Progenitor cell of endocrine pancreas (in vitro differentiated cells): ENCODE measurements around the gene UBXN11. TPM values are rescaled to one million over a fixed set of nuclear protein-coding genes. Genes with fewer than 3 reads are reported as not detected.

Experiments used
- DNase-seq: peaks from one replicate; pipeline ENCODE4 v3.0.0; 2021; ENCODE audit warnings: low spot score; ENCODE audit not compliant: unreplicated experiment
- H3K27ac Mint-ChIP-seq: 2 replicates; pipeline ENCODE4 v1.8.0; 2021; ENCODE audit warnings: mild to moderate bottlenecking, moderate library complexity, mixed read lengths
- H3K27me3 Mint-ChIP-seq: 2 replicates; pipeline ENCODE4 v1.8.0; 2021; ENCODE audit warnings: mixed read lengths
- H3K36me3 Mint-ChIP-seq: 2 replicates; pipeline ENCODE4 v1.8.0; 2022; ENCODE audit warnings: mixed read lengths; ENCODE audit not compliant: insufficient read depth
- H3K4me1 Mint-ChIP-seq: 2 replicates; pipeline ENCODE4 v1.8.0; 2021; ENCODE audit warnings: low read depth, mixed read lengths
- H3K4me3 Mint-ChIP-seq: 2 replicates; pipeline ENCODE4 v1.8.0; 2021; ENCODE audit warnings: low read depth, mild to moderate bottlenecking, moderate library complexity, mixed read lengths
- H3K9me3 Mint-ChIP-seq: 2 replicates; pipeline ENCODE4 v1.8.0; 2021; ENCODE audit warnings: low read depth, mixed read lengths
- total RNA-seq: library from RNA; stranded (reverse); gene quantifications from 2 replicates; pipeline ENCODE4 v1.2.1, GENCODE V29; 2021
- TF ChIP-seq, protein P1 (sequence below): fragments of 200-600 bp; sonication (generic); IDR thresholded peaks from one replicate; pipeline ENCODE4 v1.5.0; 2021; ENCODE audit warnings: antibody characterized with exemption, mild to moderate bottlenecking; ENCODE audit not compliant: unreplicated experiment

UBXN11 gene
- total RNA-seq, 1 donor from 2014 or later, result 48.9 TPM

DNA sequence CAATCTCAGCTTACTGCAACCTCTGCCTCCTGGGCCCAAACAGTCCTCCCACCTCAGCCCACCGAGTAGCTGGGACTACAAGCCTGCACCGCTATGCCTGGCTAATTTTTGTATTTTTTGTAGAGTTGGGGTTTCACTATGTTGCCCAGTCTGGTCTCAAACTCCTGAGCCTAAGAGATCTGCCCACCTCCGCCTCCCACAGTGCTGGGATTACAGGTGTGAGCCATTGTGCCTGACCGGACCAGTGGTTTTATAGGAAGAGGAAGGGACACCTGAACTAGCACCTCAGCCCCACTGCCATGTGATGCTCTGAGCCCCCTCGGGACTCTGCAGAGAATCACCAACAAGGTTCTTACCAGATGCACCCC, 43.4 kb upstream of the UBXN11 start:
- Mint-ChIP-seq H3K27ac (no peak overlapping the region), H3K9me3 (no peaks in the 10 kb centered on the region), H3K36me3 (no peaks in the 10 kb centered on the region), H3K4me3 (no peak overlapping the region), H3K27me3 (no peaks in the 10 kb centered on the region), H3K4me1 (peaks cover 37% of the 10 kb centered on the region)
- DNase-seq, result no peak
- TF ChIP-seq, protein P1, sequence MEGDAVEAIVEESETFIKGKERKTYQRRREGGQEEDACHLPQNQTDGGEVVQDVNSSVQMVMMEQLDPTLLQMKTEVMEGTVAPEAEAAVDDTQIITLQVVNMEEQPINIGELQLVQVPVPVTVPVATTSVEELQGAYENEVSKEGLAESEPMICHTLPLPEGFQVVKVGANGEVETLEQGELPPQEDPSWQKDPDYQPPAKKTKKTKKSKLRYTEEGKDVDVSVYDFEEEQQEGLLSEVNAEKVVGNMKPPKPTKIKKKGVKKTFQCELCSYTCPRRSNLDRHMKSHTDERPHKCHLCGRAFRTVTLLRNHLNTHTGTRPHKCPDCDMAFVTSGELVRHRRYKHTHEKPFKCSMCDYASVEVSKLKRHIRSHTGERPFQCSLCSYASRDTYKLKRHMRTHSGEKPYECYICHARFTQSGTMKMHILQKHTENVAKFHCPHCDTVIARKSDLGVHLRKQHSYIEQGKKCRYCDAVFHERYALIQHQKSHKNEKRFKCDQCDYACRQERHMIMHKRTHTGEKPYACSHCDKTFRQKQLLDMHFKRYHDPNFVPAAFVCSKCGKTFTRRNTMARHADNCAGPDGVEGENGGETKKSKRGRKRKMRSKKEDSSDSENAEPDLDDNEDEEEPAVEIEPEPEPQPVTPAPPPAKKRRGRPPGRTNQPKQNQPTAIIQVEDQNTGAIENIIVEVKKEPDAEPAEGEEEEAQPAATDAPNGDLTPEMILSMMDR, result no peak

DNA sequence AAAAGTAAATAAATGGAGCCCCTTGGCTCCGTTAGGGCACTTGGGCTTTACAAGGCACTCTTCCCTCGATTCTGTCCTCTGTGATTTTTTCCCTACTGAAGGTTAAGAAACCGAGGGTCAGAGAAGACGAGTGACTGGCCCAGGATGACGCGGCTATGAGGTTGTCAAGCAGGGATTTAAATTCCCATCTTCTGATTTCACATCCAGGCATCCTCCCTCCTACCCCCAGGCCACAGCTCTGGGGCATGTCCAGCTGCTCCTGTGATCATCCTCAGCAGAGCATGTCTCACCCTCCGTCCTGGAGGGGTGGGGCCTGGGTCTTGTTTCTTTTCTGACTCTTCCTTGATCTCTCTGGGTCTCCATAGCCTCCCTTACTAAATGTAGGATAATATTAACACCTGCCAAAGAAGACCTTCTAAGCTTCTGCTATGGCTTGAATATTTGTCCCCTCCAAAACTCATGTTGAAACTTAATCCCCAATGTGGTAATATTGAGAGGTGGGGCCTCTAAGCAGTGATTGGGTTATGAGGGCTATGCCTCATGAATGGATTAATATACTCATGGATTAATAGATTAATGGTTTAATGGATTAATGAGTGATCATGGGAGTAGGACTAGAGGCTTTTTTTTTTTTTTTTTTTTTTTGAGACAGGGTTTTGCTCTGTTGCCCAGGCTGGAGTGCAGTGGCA, 42.9 kb upstream of the UBXN11 start:
- TF ChIP-seq, protein P1, result no peak
- H3K27ac Mint-ChIP-seq, result no peak overlapping the region
- H3K4me1 Mint-ChIP-seq, result peaks cover 35% of the 10 kb centered on the region
- H3K27me3 Mint-ChIP-seq, result no peaks in the 10 kb centered on the region
- H3K9me3 Mint-ChIP-seq, result no peaks in the 10 kb centered on the region
- no peak overlapping the region for H3K4me3 Mint-ChIP-seq
- H3K36me3 Mint-ChIP-seq, result no peaks in the 10 kb centered on the region
- no peak for DNase-seq

DNA sequence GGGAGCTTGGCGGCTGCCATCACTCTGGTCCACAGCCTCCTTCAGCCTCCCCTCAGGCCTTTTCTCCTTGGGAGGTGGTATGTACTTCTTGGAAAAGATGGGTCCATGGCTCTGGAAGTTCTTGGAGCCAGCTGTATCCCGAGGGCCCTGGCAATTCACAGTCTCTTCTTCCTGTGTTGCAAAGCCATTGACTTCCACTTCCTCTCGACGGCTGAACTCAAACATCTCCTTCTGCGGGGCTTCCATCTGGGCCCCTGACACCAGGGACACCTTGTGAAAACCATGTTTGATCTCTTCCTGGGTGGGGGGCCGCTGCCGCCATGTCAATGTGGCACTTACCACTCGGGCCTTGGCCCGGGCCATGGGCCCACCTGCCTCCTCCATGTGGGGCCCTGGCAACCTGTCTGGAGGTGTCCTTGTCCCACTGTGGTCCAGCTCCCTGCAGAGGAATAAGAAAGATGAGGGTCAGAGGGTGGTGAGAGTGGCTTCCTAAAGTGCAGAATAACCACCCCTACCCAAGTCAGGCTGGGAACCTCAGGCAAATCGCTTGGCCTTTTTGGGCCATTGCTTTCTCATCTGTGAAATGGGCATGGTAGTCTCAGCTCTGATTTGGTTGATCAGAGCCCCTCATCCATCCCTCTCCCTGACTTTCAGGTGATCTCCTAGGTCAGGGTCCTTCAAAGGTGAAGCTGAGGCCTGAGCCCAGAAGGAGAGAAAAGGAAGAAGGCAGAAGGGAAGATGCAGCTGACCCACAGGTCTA, 40.0 kb upstream of the UBXN11 start:
- Mint-ChIP-seq H3K36me3 (no peaks in the 10 kb centered on the region), H3K4me1 (peaks cover 11% of the 10 kb centered on the region), H3K9me3 (no peaks in the 10 kb centered on the region), H3K27ac (no peak overlapping the region), H3K27me3 (peaks cover 4% of the 10 kb centered on the region), H3K4me3 (no peak overlapping the region)
- TF ChIP-seq, protein P1, result no peak
- no peak for DNase-seq

DNA sequence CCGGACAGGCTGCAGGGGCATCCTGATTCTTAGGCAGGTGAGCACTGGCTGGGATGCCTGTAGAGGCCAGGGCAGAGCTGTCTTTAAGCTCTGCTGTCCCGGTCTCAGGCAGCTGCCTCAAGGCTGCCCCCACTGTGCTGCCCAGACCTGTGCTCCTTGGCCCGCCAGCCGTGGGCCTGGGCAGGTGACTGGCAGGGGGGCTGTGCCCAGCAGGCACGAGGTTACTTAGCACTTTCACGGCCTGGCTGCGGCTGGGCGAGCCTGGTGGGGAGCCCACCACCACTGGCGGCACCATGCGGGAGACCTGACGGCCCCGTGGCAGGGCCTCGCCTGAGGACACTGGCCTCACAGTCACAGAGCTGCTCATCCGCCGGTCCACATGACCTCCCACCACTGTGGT, 39.3 kb upstream of the UBXN11 start:
- Mint-ChIP-seq H3K4me3 (no peak overlapping the region), H3K36me3 (no peaks in the 10 kb centered on the region), H3K27me3 (peaks cover 4% of the 10 kb centered on the region), H3K4me1 (peaks cover 4% of the 10 kb centered on the region), H3K9me3 (no peaks in the 10 kb centered on the region), H3K27ac (no peak overlapping the region)
- DNase-seq, result no peak
- TF ChIP-seq, protein P1, result no peak

DNA sequence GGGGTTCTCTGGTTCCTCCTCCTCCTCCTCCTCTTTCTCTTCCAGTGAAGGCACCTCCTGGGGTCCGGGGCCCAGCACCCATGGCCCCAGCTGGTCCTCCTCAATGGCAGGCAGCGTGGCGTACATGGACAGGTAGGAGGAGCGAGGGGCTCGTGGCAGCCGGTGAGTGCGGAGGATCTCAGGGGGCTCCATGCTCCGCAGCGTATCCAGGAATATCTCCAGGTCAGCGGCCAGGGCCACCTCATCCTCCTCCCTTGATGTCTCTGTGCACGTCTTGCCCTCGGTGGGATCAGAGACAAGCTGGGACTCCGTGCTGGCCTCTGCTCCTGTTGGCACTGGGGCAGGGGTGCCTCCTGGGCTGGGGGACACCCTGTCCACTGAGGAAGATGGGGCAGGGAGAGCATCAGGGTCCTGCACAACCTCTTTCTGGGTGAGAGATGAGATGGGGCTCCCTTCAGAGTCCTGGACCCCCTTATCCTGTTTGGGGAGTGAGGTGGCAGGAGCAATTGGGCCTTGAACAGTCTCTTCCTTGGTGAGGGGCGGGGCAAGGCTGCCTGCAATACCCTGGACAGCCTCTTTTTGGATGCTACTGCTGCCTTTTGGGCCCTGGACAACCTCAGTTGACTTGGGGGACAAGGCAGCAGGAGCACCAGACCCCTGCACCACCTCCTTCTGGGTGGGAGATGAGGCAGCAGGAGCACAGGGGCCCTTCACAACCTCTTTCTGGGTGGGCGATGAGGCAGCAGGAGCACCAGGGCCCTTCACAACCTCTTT, 37.9 kb upstream of the UBXN11 start:
- Mint-ChIP-seq H3K4me1 (no peaks in the 10 kb centered on the region), H3K27me3 (peaks cover 7% of the 10 kb centered on the region)

More for the DNA sequence above, 37.9 kb upstream of the UBXN11 start:
- Mint-ChIP-seq H3K36me3 (no peaks in the 10 kb centered on the region), H3K27ac (no peak overlapping the region), H3K4me3 (no peak overlapping the region), H3K9me3 (no peaks in the 10 kb centered on the region)
- TF ChIP-seq, protein P1, result no peak
- no peak for DNase-seq
